Stimulated activated CD4-positive, alpha-beta T cell treated with anti-CD3 and anti-CD28 coated beads, Interleukin-15, amount 100 ng/mL, for 24 hours (primary cell): ENCODE data around the gene C1QTNF9.
"Not testable (repeated sequence)": the region's sequence is repeated elsewhere in the genome, so short reads cannot be mapped to it uniquely, and the experiment has no call there.

Experiments
- DNase-seq: peaks from one replicate; pipeline ENCODE4 v3.0.0-alpha.2; 2020

Gene C1QTNF9

GRCh38 chr13:24371273-24371672, 61.9 kb downstream of the C1QTNF9 start:
- not testable (repeated sequence) for DNase-seq
